Skeletal muscle tissue (tissue), 4 donors: Measurements from ENCODE around the gene TNFRSF25. TPM values are rescaled to one million over a fixed set of nuclear protein-coding genes. Genes with fewer than 3 reads are reported as not detected.

Experiments
- H3K27ac ChIP-seq: one replicate; pipeline ENCODE4 v1.7.0; 2013; ENCODE audit warnings: mild to moderate bottlenecking, low read depth, low read length, inconsistent platforms
- H3K27me3 ChIP-seq, 3 donors: one replicate each; pipeline ENCODE4 v1.7.0; 2013; ENCODE audit warnings: low read length in 3 of 3; ENCODE audit not compliant: control insufficient read depth in 3 of 3, insufficient read depth in 3 of 3
- H3K36me3 ChIP-seq, 3 donors: one replicate each; pipeline ENCODE4 v1.7.0; 2013; ENCODE audit warnings: low read length in 3 of 3; ENCODE audit not compliant: control insufficient read depth in 3 of 3, insufficient read depth in 3 of 3
- H3K4me1 ChIP-seq, 3 donors: one replicate each; pipeline ENCODE4 v1.7.0; 2013; ENCODE audit warnings: low read length in 3 of 3, mild to moderate bottlenecking in 3 of 3; ENCODE audit not compliant: control insufficient read depth in 3 of 3, insufficient read depth in 3 of 3
- H3K4me3 ChIP-seq, 3 donors: one replicate each; pipeline ENCODE4 v1.7.0; 2013; ENCODE audit warnings: low read length in 3 of 3
- H3K9ac ChIP-seq, 3 donors: one replicate each; pipeline ENCODE4 v1.7.0; 2013; ENCODE audit warnings: low read length in 3 of 3, mild to moderate bottlenecking in 3 of 3, moderate library complexity in 2 of 3, low read depth in 1 of 3
- H3K9me3 ChIP-seq, 3 donors: one replicate each; pipeline ENCODE4 v1.7.0; 2013; ENCODE audit warnings: low read length in 3 of 3; ENCODE audit not compliant: control insufficient read depth in 3 of 3
- total RNA-seq: library from RNA; depleted of rRNA; stranded (reverse); fragments of >200 nt; gene quantifications from one replicate; pipeline ENCODE4 v1.2.3, GENCODE V29; 2014
- donor health status: Osteomylitis.

TNFRSF25 gene
- total RNA-seq, 1 donor from 2014 or later = 3.7 TPM

DNA sequence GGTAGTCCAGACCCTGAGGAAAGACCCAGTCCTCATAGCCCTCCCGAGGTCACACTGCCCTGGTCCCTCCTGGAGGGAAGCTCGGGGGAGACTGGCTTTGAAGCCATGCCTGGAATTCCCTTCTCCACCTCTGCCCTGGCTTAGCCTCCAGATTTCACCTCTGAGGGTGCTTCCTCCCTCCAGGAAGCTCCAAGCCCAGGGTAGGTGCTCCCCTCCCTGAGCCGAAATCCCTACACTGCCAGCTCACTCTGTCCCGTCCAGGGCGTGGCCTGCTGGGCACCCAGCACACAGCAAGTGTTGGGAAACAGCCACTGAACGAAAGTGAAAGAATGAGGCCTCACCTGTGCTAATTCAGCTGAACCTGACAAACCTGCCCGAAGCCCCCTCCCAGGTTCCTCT is 6.0 kb upstream of the TNFRSF25 start:
- no peak overlapping the region for H3K4me3 ChIP-seq
- H3K27ac ChIP-seq = no peak overlapping the region
- H3K27me3 ChIP-seq = peaks cover 0 to 8% (median 2%) of the 10 kb centered on the region in 3 donors
- no peaks in the 10 kb centered on the region for H3K4me1 ChIP-seq
- H3K9ac ChIP-seq = no peak overlapping the region
- no peaks in the 10 kb centered on the region for H3K9me3 ChIP-seq
- H3K36me3 ChIP-seq = peaks cover 0 to 5% (median 3%) of the 10 kb centered on the region in 3 donors

DNA sequence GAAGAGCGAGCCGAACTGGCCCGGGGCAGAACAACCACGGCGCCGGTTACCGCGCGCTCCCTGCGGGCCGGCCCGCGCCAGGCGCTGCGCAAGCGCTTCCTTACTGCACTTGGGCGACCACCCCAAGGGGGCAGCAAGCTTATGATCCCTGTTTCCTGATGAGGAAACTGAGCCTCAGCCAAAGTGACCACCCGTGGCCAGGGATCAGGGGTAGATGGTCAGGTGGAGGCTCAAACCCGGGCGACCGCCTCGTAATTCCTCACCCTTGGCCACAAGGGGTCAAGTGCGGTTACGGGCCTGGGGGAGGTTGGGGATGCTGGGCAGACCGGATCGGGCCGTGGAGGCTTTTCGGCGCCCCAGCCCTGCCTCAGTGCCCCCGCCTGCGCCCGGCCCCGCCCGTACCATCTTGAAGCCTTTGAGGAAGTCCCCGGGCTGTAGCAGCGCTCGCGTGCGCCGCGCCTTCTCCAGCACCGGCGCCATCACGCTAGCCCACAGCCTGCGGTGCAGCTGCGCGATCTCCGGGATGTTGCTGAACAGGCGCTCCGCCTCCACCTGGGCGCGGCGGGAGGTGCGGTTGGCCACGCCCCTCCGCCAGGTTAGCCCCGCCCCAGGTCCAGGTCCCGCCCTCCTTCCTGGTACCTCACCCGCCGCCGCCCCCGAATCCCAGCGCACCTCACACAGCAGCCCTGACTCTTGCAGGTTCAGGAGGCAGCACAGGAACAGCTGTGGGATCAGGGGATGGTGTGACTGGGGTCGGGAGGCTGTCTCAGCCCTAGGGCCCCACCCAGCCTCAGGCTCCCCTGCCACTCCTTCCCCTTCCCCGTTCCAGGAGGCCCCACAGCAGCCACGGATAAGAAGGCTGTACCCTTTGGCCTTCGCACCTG is 5.4 kb upstream of the TNFRSF25 start:
- Histone ChIP-seq H3K36me3 (peaks cover 0 to 5% (median 3%) of the 10 kb centered on the region in 3 donors), H3K9me3 (no peaks in the 10 kb centered on the region), H3K27me3 (peaks cover 0 to 8% (median 4%) of the 10 kb centered on the region in 3 donors)

DNA sequence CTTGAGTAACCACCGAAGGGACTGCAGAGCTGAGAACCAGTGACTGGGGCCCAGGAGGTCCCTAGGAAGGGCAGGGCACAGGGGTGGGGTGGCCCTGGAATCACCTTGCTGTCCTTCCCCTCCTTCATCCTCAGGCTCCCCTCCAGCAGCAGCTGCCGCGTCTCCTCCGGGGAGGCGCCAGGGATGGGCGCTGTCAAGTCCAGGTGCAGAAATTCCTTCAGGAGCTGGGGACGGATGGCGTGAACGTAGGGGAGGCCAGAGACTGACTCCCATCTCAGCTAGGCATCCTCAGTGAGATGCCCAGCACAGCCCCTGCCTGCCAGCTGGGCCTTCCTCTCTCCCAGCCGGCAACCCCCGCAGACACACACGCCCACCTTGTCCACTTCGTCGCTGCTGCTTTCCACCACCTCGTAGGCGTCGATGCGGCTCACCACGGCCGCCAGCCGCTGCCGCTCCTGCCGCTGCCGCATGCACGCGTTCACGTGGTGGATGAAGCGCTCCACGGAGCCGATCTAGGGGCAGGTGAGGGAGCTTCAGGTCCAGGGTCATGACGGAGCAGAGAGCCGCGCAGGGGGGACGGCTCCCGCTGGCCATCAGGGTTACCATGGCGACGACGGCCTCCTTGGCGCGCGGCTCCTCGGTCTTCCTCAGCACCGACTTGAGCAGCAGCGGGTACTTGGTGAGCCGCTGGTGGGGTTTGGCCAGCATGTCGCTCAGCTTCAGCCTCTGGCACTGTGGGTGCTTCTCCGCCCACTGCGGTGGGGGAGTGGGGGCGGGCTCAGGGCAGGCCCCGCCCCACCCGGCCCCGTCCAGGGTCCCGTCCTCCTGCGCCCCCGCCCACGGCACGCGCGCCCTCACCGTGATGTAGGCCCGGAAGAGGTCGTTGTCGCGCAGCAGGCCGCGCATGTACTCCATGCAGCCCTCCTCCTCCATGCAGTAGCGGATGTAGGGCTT is 4.4 kb upstream of the TNFRSF25 start:
- Histone ChIP-seq H3K27ac (no peak overlapping the region), H3K36me3 (peaks cover 0 to 5% (median 3%) of the 10 kb centered on the region in 3 donors), H3K4me1 (no peaks in the 10 kb centered on the region), H3K9ac (no peak overlapping the region), H3K4me3 (no peak overlapping the region), H3K9me3 (no peaks in the 10 kb centered on the region), H3K27me3 (peaks cover 0 to 11% (median 4%) of the 10 kb centered on the region in 3 donors)

More for the DNA sequence above, 5.4 kb upstream of the TNFRSF25 start:
- no peaks in the 10 kb centered on the region for H3K4me1 ChIP-seq
- no peak overlapping the region for H3K4me3 ChIP-seq
- H3K27ac ChIP-seq = no peak overlapping the region
- H3K9ac ChIP-seq = no peak overlapping the region

DNA sequence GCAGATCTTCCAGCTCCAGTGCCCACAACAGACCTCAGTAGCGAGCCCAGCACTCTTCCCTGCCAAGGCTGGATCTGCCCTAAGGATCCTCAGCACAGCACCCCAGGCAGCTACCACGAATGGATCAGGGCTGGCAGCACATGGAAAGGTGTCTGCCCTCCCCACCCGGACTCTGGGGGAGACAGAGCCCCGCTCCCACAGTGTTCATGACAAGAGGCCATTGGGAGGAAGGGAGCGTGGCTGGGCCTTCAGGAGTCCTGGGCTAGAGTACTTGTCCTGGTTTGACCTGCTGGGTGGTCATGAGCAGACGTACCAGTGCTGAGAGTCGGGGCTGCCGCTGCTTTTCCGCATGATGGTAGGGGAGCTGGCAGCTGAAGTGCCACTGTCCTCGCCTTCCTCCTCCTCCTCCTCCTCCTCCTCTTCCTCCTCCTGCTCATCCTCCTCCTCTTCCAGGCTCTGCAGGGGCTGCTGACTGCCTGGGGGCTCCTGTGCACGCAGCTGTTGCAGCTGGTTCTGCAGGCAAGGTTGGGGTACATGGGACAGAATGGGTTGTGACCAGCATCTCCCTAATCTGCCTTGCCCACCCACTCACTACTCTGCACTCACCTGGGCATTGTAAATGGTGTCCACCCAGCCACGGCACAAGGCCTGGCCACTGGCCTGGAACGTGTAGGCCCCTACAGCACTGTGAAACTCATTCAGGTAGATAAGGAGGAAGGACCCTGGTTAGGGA is 2.9 kb upstream of the TNFRSF25 start:
- Histone ChIP-seq H3K27me3 (peaks cover 0 to 12% (median 4%) of the 10 kb centered on the region in 3 donors), H3K9ac (no peak overlapping the region), H3K4me1 (no peaks in the 10 kb centered on the region), H3K36me3 (peaks cover 0 to 5% (median 3%) of the 10 kb centered on the region in 3 donors), H3K9me3 (no peaks in the 10 kb centered on the region), H3K4me3 (no peak overlapping the region), H3K27ac (no peak overlapping the region)

DNA sequence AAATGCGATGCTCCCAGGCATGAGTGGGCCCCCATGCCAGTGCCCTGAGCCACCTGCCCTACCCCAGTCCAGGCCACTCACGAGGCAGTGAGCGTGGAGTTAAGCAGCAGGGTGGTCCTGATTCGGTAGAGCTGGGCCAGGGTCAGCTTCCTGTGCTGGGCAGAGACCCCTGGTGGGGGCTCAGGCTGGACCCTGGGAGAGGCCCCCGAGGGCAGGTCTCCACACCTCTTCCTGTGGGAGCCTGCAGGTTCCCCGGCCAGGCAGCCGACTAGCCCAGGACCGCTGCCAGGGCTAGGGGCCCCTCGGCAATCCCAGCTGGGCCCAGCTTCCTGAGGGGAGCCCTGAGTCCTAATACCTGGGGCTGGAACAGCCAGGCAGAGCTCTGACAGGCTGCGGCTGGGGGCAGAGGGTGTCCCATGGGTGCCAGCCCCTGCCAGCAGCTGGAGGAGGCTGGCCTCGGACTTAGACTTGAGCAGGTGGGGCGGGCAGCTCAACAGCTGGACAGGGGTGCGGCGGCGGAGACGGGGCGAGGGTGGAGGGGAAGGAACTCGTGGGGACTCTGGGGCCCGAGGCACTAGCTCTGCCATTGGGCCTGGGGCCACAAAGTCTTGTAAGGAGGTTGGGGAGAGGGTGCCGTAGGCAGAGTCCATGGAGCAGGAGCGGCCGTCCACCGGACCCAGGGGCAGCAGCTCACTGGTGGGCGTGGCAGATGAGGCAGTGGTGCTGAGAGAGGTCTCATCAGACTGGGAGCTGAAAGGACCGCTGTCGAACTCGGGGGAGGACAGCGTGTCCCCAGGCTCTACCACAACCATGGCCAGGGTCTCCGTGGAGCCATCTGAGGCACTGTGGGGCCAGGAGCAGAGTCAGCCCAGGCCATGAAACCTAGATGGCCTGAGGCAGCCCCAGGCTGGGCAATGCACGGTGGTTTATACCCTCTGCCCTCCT is 2.0 kb upstream of the TNFRSF25 start:
- Histone ChIP-seq H3K27me3 (peaks cover 2 to 12% (median 4%) of the 10 kb centered on the region in 3 donors), H3K27ac (no peak overlapping the region), H3K4me3 (no peak overlapping the region), H3K36me3 (peaks cover 0 to 5% (median 3%) of the 10 kb centered on the region in 3 donors), H3K4me1 (no peaks in the 10 kb centered on the region), H3K9ac (no peak overlapping the region), H3K9me3 (no peaks in the 10 kb centered on the region)

DNA sequence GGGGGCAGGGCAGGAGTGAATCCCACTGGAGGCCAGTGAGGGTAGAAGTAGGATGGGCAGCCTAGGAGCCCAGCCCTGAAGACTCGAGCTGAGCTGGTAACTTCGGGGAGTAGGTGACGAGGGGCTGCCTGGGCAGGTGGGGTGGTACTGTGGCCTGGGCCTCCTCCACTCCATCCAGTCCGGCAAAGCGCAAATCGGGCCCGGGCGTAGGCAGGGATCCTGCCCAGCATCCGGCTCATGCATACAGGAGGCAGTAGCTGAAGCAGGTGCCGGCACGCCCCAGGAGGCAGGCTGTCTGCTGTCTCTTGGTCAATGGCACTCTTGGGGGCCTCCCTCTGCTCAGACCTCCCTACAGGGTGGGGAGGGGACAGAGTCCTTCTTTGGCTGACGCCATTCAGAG is 1.3 kb upstream of the TNFRSF25 start:
- H3K27me3 ChIP-seq = peaks cover 10 to 18% (median 12%) of the 10 kb centered on the region in 3 donors
- peaks cover 0 to under 1% (median 0%) of the 10 kb centered on the region in 3 donors for H3K36me3 ChIP-seq
- no peak overlapping the region for H3K9ac ChIP-seq
- H3K9me3 ChIP-seq = no peaks in the 10 kb centered on the region
- H3K4me3 ChIP-seq = no peak overlapping the region
- no peak overlapping the region for H3K27ac ChIP-seq
- no peaks in the 10 kb centered on the region for H3K4me1 ChIP-seq

DNA sequence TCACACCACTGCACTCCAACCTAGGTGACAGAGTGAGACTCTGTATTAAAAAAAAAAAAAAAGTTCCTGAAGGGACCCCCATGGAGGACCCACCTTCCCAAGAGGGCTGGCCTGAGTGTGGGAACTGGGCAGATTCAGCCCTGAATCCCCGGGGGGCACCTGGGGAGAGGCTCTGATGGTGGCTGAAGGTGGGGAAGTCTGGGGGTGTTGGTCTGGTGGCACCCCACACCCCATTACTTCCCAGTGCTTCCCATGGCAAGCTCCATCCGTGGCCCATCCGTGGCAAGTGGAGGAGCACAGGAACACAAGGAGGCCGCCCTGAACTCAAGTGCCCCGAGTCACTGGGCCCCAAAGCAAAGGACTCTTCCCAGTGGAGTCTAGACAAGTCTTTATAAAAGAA is 778 bp upstream of the TNFRSF25 start:
- H3K9me3 ChIP-seq = no peaks in the 10 kb centered on the region
- H3K27ac ChIP-seq = no peak overlapping the region
- peaks cover 14 to 23% (median 15%) of the 10 kb centered on the region in 3 donors for H3K27me3 ChIP-seq
- H3K4me1 ChIP-seq = no peaks in the 10 kb centered on the region
- H3K9ac ChIP-seq = no peak overlapping the region
- H3K36me3 ChIP-seq = no peaks in the 10 kb centered on the region
- no peak overlapping the region for H3K4me3 ChIP-seq

DNA sequence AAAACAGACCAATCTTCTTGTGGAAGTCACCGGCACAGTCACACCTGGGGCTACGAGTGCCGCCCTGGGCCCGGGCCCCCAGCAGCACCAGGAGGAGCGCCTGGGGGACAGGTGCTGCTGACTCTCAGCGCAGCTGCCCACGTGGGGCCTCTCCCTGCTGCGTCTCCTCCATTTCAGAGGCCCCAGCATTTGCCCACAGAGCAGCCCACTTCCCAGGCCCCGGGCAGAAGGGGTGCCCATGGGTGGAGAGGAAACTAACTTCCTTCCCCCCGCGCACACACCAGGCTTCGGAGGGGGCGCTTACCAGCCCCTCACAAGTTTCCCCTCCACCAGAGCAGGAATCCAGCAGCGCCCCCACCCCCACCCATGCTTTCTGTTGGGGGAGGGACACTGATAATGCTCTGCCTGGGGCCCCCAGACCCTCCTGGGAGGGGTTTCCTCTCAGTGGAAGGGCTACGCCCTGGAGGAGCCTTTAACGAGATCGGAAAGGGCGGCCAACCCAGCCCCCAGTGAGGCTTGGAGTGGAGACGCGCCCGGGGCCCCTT is 440 bp downstream of the TNFRSF25 start:
- Histone ChIP-seq H3K4me1 (peaks cover 0 to 2% (median 0%) of the 10 kb centered on the region in 3 donors), H3K27ac (no peak overlapping the region), H3K4me3 (no peak overlapping the region)

More for the DNA sequence above, 440 bp downstream of the TNFRSF25 start:
- H3K36me3 ChIP-seq = no peaks in the 10 kb centered on the region
- H3K9me3 ChIP-seq = no peaks in the 10 kb centered on the region
- H3K27me3 ChIP-seq = peaks cover 18 to 30% (median 22%) of the 10 kb centered on the region in 3 donors
- H3K9ac ChIP-seq = no peak overlapping the region
